Renal pelvis (tissue), 4 donors: Measurements from ENCODE around the gene FAM72A. TPM values are rescaled to one million over a fixed set of nuclear protein-coding genes. Genes with fewer than 3 reads are reported as not detected.
"Not testable (repeated sequence)": the region's sequence is repeated elsewhere in the genome, so short reads cannot be mapped to it uniquely, and the experiment has no call there.

ENCODE experiments used
- DNase-seq: peaks from one replicate; pipeline ENCODE4 v3.0.0-alpha.2; 2013
- polyA plus RNA-seq, 3 donors: library from polyadenylated mRNA; unstranded; fragments of 120-200 nt; gene quantifications; one replicate each; pipeline ENCODE4 v1.2.1, GENCODE V29; 2013; ENCODE audit not compliant: insufficient read length in 3 of 3

Gene FAM72A
- polyA plus RNA-seq, 3 donors: 4.8 to 6.6 (median 6.1) TPM

DNA sequence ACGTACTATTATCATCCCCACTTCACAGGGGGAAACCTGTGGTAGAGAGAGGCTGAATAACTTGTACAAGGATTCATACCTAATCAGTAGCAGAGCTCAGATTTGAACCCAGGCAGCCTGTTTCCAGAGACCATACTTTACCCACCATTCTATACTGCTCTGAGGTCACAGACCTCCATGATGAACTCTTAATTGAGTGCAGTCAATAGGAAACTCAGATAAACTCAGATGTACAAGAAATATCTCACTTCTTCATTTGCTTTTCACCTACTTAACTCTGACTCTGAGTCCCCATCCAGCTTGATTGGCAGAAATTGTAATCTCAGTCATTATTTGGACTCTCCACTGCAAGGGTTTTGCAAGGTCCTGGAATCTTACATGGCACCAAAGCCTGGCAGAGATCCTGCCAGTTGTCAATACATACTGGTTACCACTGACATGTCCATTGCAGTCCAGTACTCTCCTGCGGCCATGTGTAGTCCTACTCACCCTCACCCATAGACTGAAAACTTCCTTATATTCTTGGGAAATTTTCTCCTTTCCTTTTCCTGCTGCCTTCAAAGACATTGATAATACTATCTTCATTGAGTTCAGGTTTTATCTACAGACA is 29.4 kb downstream of the FAM72A start:
- DNase-seq: not testable (repeated sequence)

DNA sequence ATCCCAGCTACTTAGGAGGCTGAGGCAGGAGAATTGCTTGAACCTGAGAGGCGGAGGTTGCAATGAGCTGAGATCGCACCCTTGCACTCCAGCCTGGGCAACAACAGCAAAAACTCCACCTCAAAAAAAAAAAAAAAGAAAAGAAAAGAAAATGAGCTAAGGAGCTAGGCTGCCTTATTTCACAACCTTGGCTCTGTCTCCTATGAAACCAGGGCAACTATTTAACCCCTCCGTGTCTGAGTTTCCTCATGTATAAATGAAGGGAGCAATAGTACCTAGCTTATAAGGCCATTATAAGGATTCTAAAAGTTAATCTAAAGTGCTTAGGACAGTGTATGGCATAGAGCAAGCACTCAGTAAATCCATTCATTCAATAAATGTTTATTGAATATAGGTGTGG is 32.8 kb downstream of the FAM72A start:
- DNase-seq: not testable (repeated sequence)

DNA sequence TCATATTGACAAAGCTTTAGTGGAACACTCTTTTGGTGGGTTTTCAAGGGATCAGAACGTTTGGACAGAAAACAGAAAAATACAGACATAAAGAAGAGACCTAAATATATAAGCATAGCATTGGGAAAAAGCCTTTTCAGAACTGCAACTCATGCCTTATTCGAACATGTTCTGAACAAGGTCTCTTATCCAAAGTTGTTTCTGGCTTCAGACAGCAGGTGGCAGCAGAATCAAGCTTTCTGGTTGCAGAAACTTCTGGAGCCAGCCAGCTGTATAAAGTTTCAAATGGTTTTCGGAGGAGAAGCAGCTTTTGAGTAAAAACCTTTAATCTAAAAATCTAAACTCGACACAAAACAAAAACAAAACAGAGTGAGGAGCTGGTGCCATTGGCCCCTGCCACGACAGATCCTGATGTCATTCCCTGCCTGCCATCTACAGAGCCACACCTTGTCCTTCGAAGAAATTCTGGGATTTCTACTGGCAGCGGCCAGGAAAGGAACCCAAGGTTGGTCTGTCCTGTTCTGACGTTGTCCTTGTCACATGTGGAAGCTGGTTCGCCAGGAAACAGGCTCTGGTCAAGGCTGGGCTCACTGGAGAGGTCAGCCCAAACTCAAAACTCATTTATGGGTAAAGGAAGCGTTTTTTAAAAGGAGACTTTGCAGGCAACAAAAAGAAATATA is 35.1 kb downstream of the FAM72A start:
- not testable (repeated sequence) for DNase-seq

DNA sequence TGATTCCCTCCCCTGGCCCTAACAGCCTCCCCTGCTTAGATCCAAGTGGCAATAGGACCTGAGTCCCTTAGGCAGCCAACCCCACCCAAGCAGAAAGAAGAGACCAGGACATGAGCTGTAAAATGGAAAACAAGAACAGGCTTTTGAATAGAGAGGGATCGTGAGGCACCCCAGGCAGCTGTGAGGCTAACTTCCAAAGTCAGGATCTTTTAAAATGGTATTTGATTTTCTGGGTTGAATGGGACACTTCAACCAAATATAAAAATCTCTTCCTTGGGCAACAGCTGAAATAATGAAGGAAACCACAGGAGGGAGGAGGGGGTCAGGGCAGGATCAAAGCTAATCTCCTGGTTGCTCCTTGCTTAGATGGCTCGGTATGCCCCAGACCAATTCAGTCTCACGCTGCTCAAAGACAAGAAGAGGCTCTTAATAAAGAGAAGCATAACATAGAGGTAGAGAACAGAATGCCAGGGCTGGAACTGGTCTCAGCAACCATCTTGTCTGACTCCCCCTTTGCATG is 56.8 kb downstream of the FAM72A start:
- DNase-seq: no peak

DNA sequence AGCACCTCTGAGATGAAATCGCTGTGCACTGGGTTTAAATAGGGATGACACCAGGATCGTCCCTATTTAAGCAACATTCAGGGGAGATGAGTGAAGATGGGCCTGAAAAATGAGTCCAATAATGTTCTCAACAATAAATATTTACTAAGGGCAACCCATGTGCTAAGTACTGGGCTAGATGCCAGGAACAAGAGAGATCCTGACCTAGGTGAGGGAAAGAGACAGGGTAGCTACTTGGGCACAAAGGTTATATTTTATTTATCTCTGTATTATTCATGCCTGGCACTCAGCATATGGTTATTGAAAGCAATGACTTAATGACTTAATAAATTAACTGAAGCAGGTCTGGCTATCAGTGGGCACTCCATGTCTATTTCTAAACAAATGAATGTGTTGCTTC is 58.0 kb downstream of the FAM72A start:
- DNase-seq: no peak

DNA sequence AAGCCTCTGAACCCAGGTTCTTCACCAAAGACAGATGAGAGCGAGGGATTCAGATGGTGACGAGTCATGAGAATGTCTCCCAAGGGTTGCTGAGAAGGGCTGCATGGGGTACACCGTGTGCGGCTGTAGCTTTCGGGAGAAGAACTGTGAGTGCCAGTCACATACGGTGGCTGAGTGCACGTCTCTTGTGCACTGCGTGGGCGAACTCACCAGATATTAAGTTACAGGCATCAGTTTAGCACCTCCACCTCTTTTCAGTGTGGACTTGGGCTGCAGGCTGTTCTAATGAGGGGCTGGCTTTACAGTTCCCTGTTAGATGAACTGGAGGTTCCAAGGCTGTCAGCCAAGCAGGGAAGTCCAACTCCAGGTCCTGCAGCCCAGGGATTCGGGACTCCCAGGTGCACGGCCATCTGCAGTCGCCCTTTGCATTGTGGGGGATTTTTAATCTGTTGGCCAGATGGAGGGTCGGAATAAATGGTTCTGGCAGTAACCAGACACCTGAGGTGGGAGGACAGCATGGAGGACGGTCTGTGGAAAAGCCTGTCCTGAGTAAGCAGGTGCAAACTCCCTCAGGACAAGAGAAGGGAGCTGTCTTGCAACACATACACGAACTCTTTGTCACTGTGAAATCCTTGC is 59.0 kb downstream of the FAM72A start:
- peak; percentile 40 for DNase-seq

DNA sequence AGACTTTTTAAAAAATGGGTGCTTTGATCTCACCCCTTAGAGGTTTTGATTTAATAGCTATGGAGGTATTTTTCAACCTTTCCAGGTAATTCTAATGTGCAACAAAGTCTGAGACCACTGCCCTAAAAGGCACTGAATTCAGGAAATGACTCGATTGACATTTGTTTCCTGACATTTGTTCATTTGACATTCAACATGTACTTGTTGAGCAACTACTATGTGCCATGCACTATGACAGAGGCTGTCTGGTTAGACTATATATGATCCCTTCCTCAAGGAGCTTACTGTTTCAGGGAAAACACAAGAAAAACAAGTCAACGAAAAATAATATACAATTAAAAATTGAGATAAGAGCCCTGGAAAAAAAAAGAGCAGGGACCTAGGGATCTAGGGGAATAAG is 59.9 kb downstream of the FAM72A start:
- no peak for DNase-seq

DNA sequence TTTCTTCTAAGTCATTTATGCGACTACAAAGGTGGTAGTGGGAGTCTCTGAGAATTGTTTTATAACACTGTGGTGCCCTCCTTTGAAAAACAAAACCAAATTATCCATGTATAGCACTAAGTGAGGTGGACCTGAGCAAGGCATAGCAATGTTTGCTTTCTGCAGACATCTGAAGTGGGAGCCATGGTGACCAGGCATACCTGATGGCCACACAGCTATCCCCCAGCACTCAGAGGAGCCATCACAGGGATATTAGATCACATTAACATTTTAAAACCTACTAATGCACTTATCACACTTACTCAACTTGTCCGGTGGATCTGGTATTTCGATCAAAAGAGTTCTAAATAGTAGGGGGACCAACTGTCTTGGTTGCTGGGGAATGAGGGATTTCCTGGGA is 60.6 kb downstream of the FAM72A start:
- peak; percentile 42 for DNase-seq

DNA sequence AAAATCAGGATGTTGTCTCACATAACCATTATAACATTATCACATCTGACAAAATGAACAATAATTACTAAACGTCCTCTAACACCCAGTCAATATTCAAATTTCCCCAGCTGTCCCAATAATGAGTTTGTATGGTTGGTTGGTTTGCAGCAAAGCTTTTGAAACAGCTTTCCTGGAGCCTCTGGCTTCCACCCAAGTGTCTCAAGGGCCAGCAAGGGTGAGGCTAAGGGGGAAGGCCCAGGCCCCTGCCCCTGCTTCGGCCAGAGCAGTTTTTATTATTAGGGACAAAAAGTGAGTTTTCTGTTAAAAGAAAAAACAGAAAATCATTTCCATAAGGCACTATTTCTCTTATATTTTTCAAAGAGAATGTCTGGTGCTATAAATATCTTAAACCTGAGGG is 66.4 kb downstream of the FAM72A start:
- no peak for DNase-seq

Other genes with a start within 250 kb of the FAM72A start
- gene RAB7B, start 199.4 kb downstream of the FAM72A start, polyA plus RNA-seq: 1 to 10 TPM; 1.9 to 3.6 (median 2.5) TPM
- under 1 TPM; 0.10 to 0.43 (median 0.19) TPM for gene CTSE, start 178.9 kb downstream of the FAM72A start, polyA plus RNA-seq
- gene RHEX, start 149.7 kb downstream of the FAM72A start, polyA plus RNA-seq: 1 to 10 TPM; 3.3 to 5.0 (median 4.7) TPM
- 1 to 10 TPM in 2 of 3 donors, under 1 TPM in 1; 0.90 to 1.6 (median 1.2) TPM for gene AVPR1B, start 85.5 kb downstream of the FAM72A start, polyA plus RNA-seq
- 10 to 100 TPM; 54.9 to 65.0 (median 63.4) TPM for gene SRGAP2, start 702 bp upstream of the FAM72A start, polyA plus RNA-seq